K562 (cell line): ENCODE measurements around the gene FXYD1. TPM values are rescaled to one million over a fixed set of nuclear protein-coding genes. Genes with fewer than 3 reads are reported as not detected.

Experiments used
- CUX1 ChIP-seq: fragments of 200-800 bp; sonication (Bioruptor generic); IDR thresholded peaks from 2 replicates; pipeline ENCODE4 v1.6.1; 2016; ENCODE audit warnings: missing genetic modification characterization, missing compliant biosample characterization
- E2F4 ChIP-seq: sonication (generic); formaldehyde crosslinking; IDR thresholded peaks from 2 replicates; pipeline ENCODE4 v1.8.0; 2022; ENCODE audit warnings: mild to moderate bottlenecking, low read depth, missing genetic modification reagents
- GTF2B ChIP-seq: IDR thresholded peaks from 2 replicates; pipeline ENCODE4 v1.6.1; 2011; ENCODE audit not compliant: insufficient read length; ENCODE audit errors: extremely low read depth
- ZNF561 ChIP-seq: fragments of 450-650 bp; formaldehyde crosslinking; conservative IDR thresholded peaks from 2 replicates; pipeline ENCODE4 v1.4.0; 2020; ENCODE audit warnings: mild to moderate bottlenecking, moderate library complexity
- polyA plus RNA-seq, 8 experiments: library from polyadenylated mRNA; depleted of rRNA in 4 of 8; stranded (reverse) in 5 of 8; unstranded in 3 of 8; fragments of >200 nt; fragmentation: Nextera tagmentation in 2 of 8; fragmentation: Illumina TruSeq in 1 of 8; extraction: Ambion mirVana in 2 of 8; extraction: Trizol in 1 of 8; gene quantifications; 2 replicates each; pipeline versions ENCODE4 v1.2.1 to v1.2.3, GENCODE V29; 2011 to 2014; ENCODE audit warnings: inconsistent platforms in 1 of 8, missing spikeins in 1 of 8
- total RNA-seq, 7 experiments: library from RNA; depleted of rRNA in 6 of 7; stranded (reverse); fragments of >200 nt in 6 of 7; fragmentation: Illumina TruSeq in 2 of 7; extraction: Trizol in 2 of 7; gene quantifications; 2 replicates each; pipeline versions ENCODE4 v1.2.1 to v1.2.3, GENCODE V29; 2011 to 2021; ENCODE audit warnings: low replicate concordance in 1 of 7

FXYD1 gene
- total and polyA plus RNA-seq, 9 of the 15 experiments (the other 6 are each of a cell fraction or from before 2014, with no cell fraction given) = 0.40 to 3.2 (median 1.8) TPM; not detected in 3

- no peak for TF ChIP-seq CUX1 (CRISPR knock-in tag)
- no peak for TF ChIP-seq GTF2B
- no peak for TF ChIP-seq E2F4
- TF ChIP-seq ZNF561 = no peak
These were observed 34.3 kb upstream of the FXYD1 start (continued) for GRCh38 chr19:35104361-35104760.
